ENCODE measurements around the gene GNG10. TPM values are rescaled to one million over a fixed set of nuclear protein-coding genes. Genes with fewer than 3 reads are reported as not detected.

Gene GNG10
- total and polyA plus RNA-seq, 2 of the 4 experiments (the other 2 are of a cell fraction), result 48.8 to 72.7 TPM

- Histone ChIP-seq H2BK15ac (ENCODE audit: low read depth, low read length) (no peak overlapping the region), H3K14ac (replicated peaks; ENCODE audit: low read depth, low read length) (no peak overlapping the region), H3K4ac (ENCODE audit: low read depth, low read length) (no peak overlapping the region), H2BK5ac (ENCODE audit: low read depth, low read length, poor library complexity, severe bottlenecking) (no peak overlapping the region), H3K79me1 (ENCODE audit: low read depth in 1 of 2, low read length in 2 of 2) (no peaks in the 10 kb centered on the region), H3K4me2 (ENCODE audit: low read depth, low read length) (no peak overlapping the region), H3K4me3 (ENCODE audit: insufficient read depth, low read depth, low read length) (no peak overlapping the region), H3K23ac (ENCODE audit: low read depth, low read length) (no peak overlapping the region; the same call in 1 of the 2 replicates), H3K9me3 (ENCODE audit: control insufficient read depth, insufficient read depth, low read length) (no peaks in the 10 kb centered on the region), H4K8ac (ENCODE audit: low read depth in 2 of 2, low read length in 2 of 2) (no peak overlapping the region), H2BK120ac (ENCODE audit: low read depth, low read length) (peak overlapping the region; percentile 12; the same call in 1 of the 2 replicates), H4K5ac (ENCODE audit: low read depth, low read length) (no peak overlapping the region; the same call in 1 of the 2 replicates), H2AFZ (replicated peaks; ENCODE audit: low read length, poor library complexity) (no peak overlapping the region), H3K27ac (ENCODE audit: insufficient read depth, low read length) (no peak overlapping the region), H2BK20ac (ENCODE audit: low read depth, low read length) (peak overlapping the region; percentile 20; the same call in 1 of the 2 replicates), H3K9me1 (ENCODE audit: insufficient read depth, low read length) (no peaks in the 10 kb centered on the region), H4K20me1 (ENCODE audit: insufficient read depth, low read length) (no peaks in the 10 kb centered on the region), H3K4me1 (ENCODE audit: control insufficient read depth, insufficient read depth, low read length) (no peaks in the 10 kb centered on the region; the same call in 1 of the 2 replicates), H3K36me3 (ENCODE audit: control insufficient read depth, insufficient read depth, low read length) (no peaks in the 10 kb centered on the region), H3K56ac (ENCODE audit: extremely low read depth, insufficient read depth, low read length) (no peak overlapping the region), H3K18ac (ENCODE audit: low read depth, low read length) (no peak overlapping the region; the same call in 1 of the 2 replicates), H2AK5ac (ENCODE audit: low read depth, low read length) (no peak overlapping the region), H3K9ac (ENCODE audit: low read depth, low read length) (no peak overlapping the region), H4K91ac (ENCODE audit: insufficient read depth, low read depth, low read length) (no peak overlapping the region), H2AK9ac (replicated peaks; ENCODE audit: low read depth, low read length, poor library complexity) (no peak overlapping the region), H3K27me3 (ENCODE audit: control insufficient read depth, insufficient read depth, low read length) (no peaks in the 10 kb centered on the region)
- ATAC-seq (ENCODE audit: low read depth) (no peak), DNase-seq (no peak)
- dilution Hi-C loops (cut with HindIII; ENCODE audit: low sequenced_read_pairs, unreplicated experiment), result no loop called here
- in situ Hi-C loops (cut with MboI; ENCODE audit: low sequenced_read_pairs), result no loop called here
- ChIA-PET POLR2A (ENCODE audit: unreplicated experiment) (no interaction called here), CTCF (no interaction called here)
- no CpG with 5 or more reads among the region's 2 CpGs for WGBS, 2 experiments (ENCODE audit: extremely low coverage in 2 of 2, insufficient read length in 1 of 2)
- no TSS peak for BruUV-seq (replicated peaks)
- TF ChIP-seq FOS (IDR thresholded peaks at IDR 0.05; ENCODE audit: low read depth, low read length) (no peak), MXI1 (IDR thresholded peaks at IDR 0.05; ENCODE audit: borderline replicate concordance, low read depth, low read length) (no peak), BHLHE40 (IDR thresholded peaks at IDR 0.05; ENCODE audit: low read depth, low read length) (no peak), RCOR1 (IDR thresholded peaks at IDR 0.05; ENCODE audit: insufficient replicate concordance, low read length) (no peak), POLR2A (IDR thresholded peaks at IDR 0.05; ENCODE audit: low read depth, low read length) (no peak), CTCF (conservative IDR thresholded peaks at IDR 0.05; ENCODE audit: low read depth, low read length) (no peak), SMC3 (IDR thresholded peaks at IDR 0.05; ENCODE audit: low read depth, low read length) (no peak), MAFK (IDR thresholded peaks at IDR 0.05; ENCODE audit: low read depth, low read length) (no peak), RFX5 (IDR thresholded peaks at IDR 0.05; ENCODE audit: low read depth, low read length) (no peak)
- intact Hi-C loops (cut with micrococcal nuclease), result no loop called here
Measured at GRCh38 chr9:111719541-111719940, 58.1 kb downstream of the GNG10 start.

Other genes starting within 250 kb of the GNG10 start
- 54.8 and 78.9 TPM in 2 replicates for gene ECPAS, start 177.2 kb upstream of the GNG10 start, total RNA-seq (2012; rRNA removed)
- 17.2 and 20.1 TPM in 2 replicates for gene ECPAS, start 177.2 kb upstream of the GNG10 start, polyA plus RNA-seq (2012; rRNA removed)
- 0.90 and 1.4 TPM in 2 replicates for gene ZNF483, start 136.4 kb upstream of the GNG10 start, total RNA-seq (2012; rRNA removed)
- gene ZNF483, start 136.4 kb upstream of the GNG10 start, polyA plus RNA-seq (2012; rRNA removed), result 0.10 and 0.11 TPM in 2 replicates
- 45.9 and 80.8 TPM in 2 replicates for gene PTGR1, start 62.0 kb upstream of the GNG10 start, total RNA-seq (2012; rRNA removed)
- gene PTGR1, start 62.0 kb upstream of the GNG10 start, polyA plus RNA-seq (2012; rRNA removed), result 61.6 and 72.7 TPM in 2 replicates
- 3.2 and 5.6 TPM in 2 replicates for gene DNAJC25, start 30.3 kb upstream of the GNG10 start, total RNA-seq (2012; rRNA removed)
- gene DNAJC25, start 30.3 kb upstream of the GNG10 start, polyA plus RNA-seq (2012; rRNA removed), result 6.6 and 6.7 TPM in 2 replicates
- gene SHOC1, start 133.3 kb downstream of the GNG10 start, total RNA-seq (2012; rRNA removed), result not detected in 2 replicates
- gene SHOC1, start 133.3 kb downstream of the GNG10 start, polyA plus RNA-seq (2012; rRNA removed), result 0.03 TPM in 1 of 2 replicates, not detected in the other
- 104 and 234 TPM in 2 replicates for gene UGCG, start 235.2 kb downstream of the GNG10 start, total RNA-seq (2012; rRNA removed)
- gene UGCG, start 235.2 kb downstream of the GNG10 start, polyA plus RNA-seq (2012; rRNA removed), result 70.8 and 84.2 TPM in 2 replicates

Data from IMR-90 (cell line).